Suprapubic skin (tissue), 3 donors: ENCODE measurements around the gene INSL3.

Source experiments
- CTCF ChIP-seq, 2 donors: fragments of 200-600 bp in 1 of 2; fragments of 450-650 bp in 1 of 2; sonication (generic) in 1 of 2; IDR thresholded peaks; one replicate each; pipeline ENCODE4 v1.5.1; 2016 to 2019; ENCODE audit warnings: antibody characterized with exemption in 2 of 2, mild to moderate bottlenecking in 1 of 2, moderate library complexity in 1 of 2
- POLR2A ChIP-seq, 2 donors: fragments of 450-650 bp; IDR thresholded peaks; one replicate each; pipeline ENCODE4 v1.6.1; 2017; ENCODE audit warnings: antibody characterized with exemption in 2 of 2, mild to moderate bottlenecking in 2 of 2, moderate library complexity in 2 of 2

GRCh38 chr19:17802137-17802858 lies 19.0 kb downstream of the INSL3 start:
- TF ChIP-seq CTCF (IDR thresholded peaks at IDR 0.05) (no peak), POLR2A (IDR thresholded peaks at IDR 0.05) (no peak)
